LNCaP clone FGC (cell line): ENCODE results near the gene ICOS.

Experiments
- DNase-seq: peaks from one replicate; pipeline ENCODE4 v3.0.0-alpha.2; 2011; ENCODE audit warnings: low read depth
- H3K4me3 ChIP-seq: 2 replicates; pipeline ENCODE4 v1.5.1; 2011; ENCODE audit warnings: mild to moderate bottlenecking, low read depth, low read length, control low read depth
- CTCF ChIP-seq: IDR thresholded peaks from 2 replicates; pipeline ENCODE4 v1.5.1; 2012; ENCODE audit warnings: mild to moderate bottlenecking; ENCODE audit not compliant: control insufficient read depth, insufficient read depth; ENCODE audit errors: extremely low read depth

The ICOS gene

GRCh38 chr2:203893401-203893800 is 43.2 kb upstream of the ICOS start:
- DNase-seq, result no peak

GRCh38 chr2:203893840-203894239 is 42.7 kb upstream of the ICOS start:
- no peak for TF ChIP-seq CTCF

More at GRCh38 chr2:203893401-203893800, 43.2 kb upstream of the ICOS start:
- no peak overlapping the region for H3K4me3 ChIP-seq
- TF ChIP-seq CTCF, result no peak

GRCh38 chr2:203894262-203894661 is 42.3 kb upstream of the ICOS start:
- no peak for TF ChIP-seq CTCF
- no peak overlapping the region for H3K4me3 ChIP-seq
- no peak for DNase-seq

More at GRCh38 chr2:203893840-203894239, 42.7 kb upstream of the ICOS start:
- no peak overlapping the region for H3K4me3 ChIP-seq
- DNase-seq, result no peak

- DNase-seq, result no peak
- TF ChIP-seq CTCF, result no peak
- H3K4me3 ChIP-seq, result no peak overlapping the region
Measured at GRCh38 chr2:203897544-203897943, 39.0 kb upstream of the ICOS start.

GRCh38 chr2:203898657-203899056 is 37.9 kb upstream of the ICOS start:
- DNase-seq, result no peak
- no peak for TF ChIP-seq CTCF
- no peak overlapping the region for H3K4me3 ChIP-seq

GRCh38 chr2:203900253-203900652 is 36.3 kb upstream of the ICOS start:
- no peak for TF ChIP-seq CTCF
- DNase-seq, result peak; percentile 56
- no peak overlapping the region for H3K4me3 ChIP-seq

GRCh38 chr2:203904022-203904421 is 32.5 kb upstream of the ICOS start:
- DNase-seq, result no peak
- TF ChIP-seq CTCF, result no peak
- H3K4me3 ChIP-seq, result no peak overlapping the region
